Smooth muscle cell of the brain vasculature (primary cell): Measurements from ENCODE around the gene FGF10.

Source experiments
- DNase-seq: peaks from one replicate; pipeline ENCODE4 v3.0.0-alpha.2; 2012; ENCODE audit warnings: low read depth, low spot score

The FGF10 gene

DNA sequence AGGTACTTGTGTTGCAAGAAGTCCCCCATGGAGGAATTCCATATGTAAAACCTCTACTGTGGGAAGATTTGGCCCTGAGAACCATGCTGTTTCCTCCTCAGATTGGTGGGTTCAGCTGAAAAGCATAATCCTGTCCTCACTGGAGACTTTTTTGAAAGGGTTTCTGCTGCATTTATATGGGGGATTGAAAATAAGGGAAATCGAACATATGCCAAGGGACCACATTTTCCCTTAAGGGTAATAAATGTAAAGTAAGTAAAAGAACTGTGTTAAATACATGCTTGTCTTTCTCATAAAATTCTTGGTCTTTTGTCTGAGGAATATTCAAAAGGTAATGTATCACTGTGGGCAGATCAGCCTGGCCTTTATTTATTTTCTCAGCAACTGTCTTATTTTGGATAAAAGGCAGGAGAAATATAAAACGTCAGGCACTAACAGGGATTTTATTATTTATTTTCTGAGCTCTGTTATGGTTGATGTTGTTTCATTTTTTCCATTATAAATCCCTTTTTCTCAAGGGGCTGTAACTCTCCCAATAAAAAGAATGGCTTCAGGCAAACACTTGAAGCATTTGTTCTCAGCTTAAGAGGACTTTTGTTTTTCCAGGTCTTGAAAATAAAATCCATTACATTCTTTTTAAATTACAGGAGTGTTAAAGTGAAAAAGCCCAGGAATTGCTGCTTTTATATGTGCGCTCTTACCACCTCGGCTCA is 131.4 kb downstream of the FGF10 start:
- no peak for DNase-seq

GRCh38 chr5:44257221-44257620 is 132.0 kb downstream of the FGF10 start:
- no peak for DNase-seq
